Measurements from ENCODE around the gene H1-8.

Gene H1-8

DNA sequence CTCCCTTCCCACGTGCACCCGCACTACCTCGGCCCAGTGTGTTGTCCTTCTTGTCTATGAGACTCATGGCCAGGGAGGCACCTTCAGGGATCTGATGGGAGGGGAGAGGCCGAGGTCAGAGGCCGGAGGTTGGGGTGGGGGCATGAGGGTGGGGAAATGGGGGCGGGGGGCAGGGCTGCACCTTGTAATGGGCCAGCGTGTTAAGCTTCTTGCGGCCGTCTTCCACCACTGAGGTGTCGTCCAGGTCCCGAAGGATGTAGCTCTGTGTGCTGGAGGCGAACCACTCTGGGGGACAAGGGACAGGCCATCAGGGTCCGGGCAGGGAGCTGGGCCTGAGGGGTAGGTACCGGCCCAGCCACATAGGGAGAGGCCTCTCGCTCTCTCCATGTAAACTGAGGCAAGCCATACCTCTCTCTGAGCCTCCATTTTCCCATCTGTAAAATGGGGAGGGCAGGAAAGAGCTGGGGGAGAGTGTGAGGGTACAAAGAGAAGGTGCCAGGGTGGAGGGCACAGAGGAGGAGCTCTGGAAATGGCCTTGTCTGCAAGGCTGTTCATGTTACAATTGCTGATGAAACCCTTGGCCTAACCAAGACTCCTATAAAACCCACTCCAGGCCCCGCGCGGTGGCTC is 18.8 kb downstream of the H1-8 start:
- TF ChIP-seq, protein P1, sequence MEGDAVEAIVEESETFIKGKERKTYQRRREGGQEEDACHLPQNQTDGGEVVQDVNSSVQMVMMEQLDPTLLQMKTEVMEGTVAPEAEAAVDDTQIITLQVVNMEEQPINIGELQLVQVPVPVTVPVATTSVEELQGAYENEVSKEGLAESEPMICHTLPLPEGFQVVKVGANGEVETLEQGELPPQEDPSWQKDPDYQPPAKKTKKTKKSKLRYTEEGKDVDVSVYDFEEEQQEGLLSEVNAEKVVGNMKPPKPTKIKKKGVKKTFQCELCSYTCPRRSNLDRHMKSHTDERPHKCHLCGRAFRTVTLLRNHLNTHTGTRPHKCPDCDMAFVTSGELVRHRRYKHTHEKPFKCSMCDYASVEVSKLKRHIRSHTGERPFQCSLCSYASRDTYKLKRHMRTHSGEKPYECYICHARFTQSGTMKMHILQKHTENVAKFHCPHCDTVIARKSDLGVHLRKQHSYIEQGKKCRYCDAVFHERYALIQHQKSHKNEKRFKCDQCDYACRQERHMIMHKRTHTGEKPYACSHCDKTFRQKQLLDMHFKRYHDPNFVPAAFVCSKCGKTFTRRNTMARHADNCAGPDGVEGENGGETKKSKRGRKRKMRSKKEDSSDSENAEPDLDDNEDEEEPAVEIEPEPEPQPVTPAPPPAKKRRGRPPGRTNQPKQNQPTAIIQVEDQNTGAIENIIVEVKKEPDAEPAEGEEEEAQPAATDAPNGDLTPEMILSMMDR (IDR thresholded peaks at IDR 0.05; ENCODE audit: low read depth, low read length, missing control alignments) = no peak
- no peak for DNase-seq (ENCODE audit: extremely low read depth, low read depth)
- H3K4me3 ChIP-seq (replicated peaks; ENCODE audit: low read depth, low read length) = no peak overlapping the region

DNA sequence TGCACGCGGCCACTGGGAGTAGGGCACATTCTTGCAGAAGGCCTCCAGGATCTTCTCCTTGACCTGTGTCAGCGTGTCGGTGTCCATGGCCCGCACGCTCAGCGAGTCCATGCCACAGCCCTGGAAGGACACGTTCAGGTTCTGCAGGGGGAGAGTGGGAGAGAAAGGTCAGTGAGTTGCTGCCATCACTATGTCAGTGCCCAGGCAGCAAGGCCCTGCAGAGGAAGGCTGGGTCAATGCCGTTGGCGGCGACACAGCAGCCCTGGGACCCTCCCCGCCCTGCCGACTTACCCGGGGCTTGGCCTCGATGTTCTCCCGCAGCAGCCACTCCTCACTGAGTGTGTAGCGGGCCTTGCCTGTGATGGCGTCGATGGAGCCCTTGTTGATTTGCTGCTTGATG is 19.8 kb downstream of the H1-8 start:
- H3K4me3 ChIP-seq (replicated peaks; ENCODE audit: low read depth, low read length) = no peak overlapping the region
- TF ChIP-seq, protein P1 (IDR thresholded peaks at IDR 0.05; ENCODE audit: low read depth, low read length, missing control alignments) = no peak
- DNase-seq (ENCODE audit: extremely low read depth, low read depth) = no peak

- no peak for DNase-seq (ENCODE audit: extremely low read depth, low read depth)
- H3K4me3 ChIP-seq (replicated peaks; ENCODE audit: low read depth, low read length) = no peak overlapping the region
- TF ChIP-seq, protein P1 (IDR thresholded peaks at IDR 0.05; ENCODE audit: low read depth, low read length, missing control alignments) = no peak
These were observed 20.4 kb downstream of the H1-8 start for GRCh38 chr3:129563332-129563731.

DNA sequence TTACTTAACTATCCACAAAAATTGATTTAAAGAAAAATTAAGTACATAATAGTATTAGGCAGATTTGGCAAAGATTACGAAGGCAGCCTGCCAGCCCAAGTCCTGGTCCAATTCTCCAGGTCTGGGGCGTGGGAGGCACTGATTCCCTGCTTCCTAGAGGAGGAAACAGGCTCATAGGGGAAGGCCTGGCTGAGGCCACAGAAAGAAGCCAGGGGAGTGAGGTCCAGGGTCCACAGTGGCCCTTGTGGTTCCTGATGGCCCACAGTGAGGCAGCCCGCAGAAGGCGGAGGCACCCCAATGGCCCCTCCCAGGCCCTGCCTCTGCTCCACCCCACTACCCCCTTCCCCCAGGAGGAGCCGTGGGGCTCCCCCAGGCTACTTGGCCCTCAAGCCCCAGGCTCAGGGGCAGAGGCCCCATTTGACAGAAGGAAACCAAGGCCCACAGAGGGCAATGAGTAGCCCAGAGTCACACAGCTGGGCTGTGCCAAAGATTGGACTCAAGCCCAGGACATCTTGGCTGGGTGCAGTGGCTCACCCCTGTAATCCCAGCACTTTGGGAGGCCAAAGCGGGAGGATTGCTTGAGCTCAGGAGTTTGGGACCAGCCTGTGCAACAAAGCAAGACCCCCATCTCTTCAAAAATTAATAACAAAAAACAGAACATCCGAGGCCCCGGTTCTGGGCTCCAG is 21.0 kb downstream of the H1-8 start:
- H3K4me3 ChIP-seq (replicated peaks; ENCODE audit: low read depth, low read length) = no peak overlapping the region
- TF ChIP-seq, protein P1 (IDR thresholded peaks at IDR 0.05; ENCODE audit: low read depth, low read length, missing control alignments) = no peak
- no peak for DNase-seq (ENCODE audit: extremely low read depth, low read depth)

DNA sequence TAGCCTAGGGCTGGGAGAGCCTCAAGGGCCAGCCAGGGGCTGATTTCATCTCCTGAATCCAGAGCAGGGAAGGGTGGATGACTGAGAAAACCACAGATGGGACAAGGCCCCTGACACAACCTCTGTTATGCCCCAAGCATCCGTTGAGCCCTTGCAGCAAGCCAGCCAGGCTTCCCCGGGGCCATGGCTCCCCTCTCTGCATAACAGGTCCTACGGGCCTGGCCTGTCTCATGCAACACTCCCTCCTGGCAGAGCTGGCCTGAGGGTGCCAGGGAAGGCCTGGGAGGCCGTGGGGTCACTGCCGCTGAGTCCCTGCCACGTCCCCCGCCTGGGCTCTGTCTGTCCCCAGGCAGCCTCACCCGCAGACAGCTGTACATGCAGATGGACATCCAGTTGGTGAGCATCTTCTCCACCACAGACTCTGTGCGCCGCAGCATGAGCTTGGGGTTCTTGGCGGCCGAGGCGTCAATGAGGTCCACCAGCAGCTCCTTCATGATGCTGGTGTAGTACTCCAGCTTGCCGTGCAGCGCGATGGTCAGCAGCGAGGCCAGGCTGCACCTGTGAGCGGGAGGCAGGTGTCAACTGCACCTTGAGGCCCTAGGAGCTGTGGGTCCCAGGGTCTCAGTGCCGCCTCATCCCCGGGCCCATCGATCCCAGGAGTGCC is 22.1 kb downstream of the H1-8 start:
- TF ChIP-seq, protein P1 (IDR thresholded peaks at IDR 0.05; ENCODE audit: low read depth, low read length, missing control alignments) = no peak
- no peak for DNase-seq (ENCODE audit: extremely low read depth, low read depth)
- H3K4me3 ChIP-seq (replicated peaks; ENCODE audit: low read depth, low read length) = no peak overlapping the region

- H3K4me3 ChIP-seq (replicated peaks; ENCODE audit: low read depth, low read length) = no peak overlapping the region
- TF ChIP-seq, protein P1 (IDR thresholded peaks at IDR 0.05; ENCODE audit: low read depth, low read length, missing control alignments) = no peak
- DNase-seq (ENCODE audit: extremely low read depth, low read depth) = no peak
These were observed 22.9 kb downstream of the H1-8 start for GRCh38 chr3:129565902-129566301.

Data from HFF-Myc (cell line).